IPS DF 19.7 (cell line): ENCODE measurements around the gene TOR4A.

Experiments
- DNase-seq: peaks from one replicate; pipeline ENCODE4 v3.0.0-alpha.2; 2013; ENCODE audit warnings: low read depth, low spot score

Gene TOR4A

DNA sequence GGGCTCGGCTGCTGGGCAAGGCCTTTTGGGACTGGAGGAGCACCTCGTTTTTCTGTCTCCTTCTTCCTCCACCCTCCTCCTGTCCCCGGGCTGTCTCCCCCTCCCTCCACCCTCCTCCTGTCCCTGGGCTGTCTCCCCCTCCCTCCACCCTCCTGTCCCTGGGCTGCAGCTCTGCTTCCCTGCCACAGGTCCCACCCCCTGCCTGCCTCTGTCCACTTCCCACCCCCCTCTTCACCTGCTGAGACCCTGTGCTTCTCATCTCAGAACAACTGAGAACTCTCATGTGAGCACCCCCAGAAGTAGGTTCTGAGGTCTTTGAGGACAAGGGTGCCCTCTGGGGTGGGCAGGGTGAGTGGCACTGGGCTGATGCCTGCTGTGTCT is 5.8 kb upstream of the TOR4A start:
- no peak for DNase-seq

- no peak for DNase-seq
Measured at GRCh38 chr9:137272241-137273094, 5.1 kb upstream of the TOR4A start.

- no peak for DNase-seq
Measured at GRCh38 chr9:137273095-137273490, 4.4 kb upstream of the TOR4A start.

- no peak for DNase-seq
Measured at GRCh38 chr9:137273611-137274320, 3.8 kb upstream of the TOR4A start.

- DNase-seq: no peak
Measured at GRCh38 chr9:137275203-137275587, 2.3 kb upstream of the TOR4A start.

DNA sequence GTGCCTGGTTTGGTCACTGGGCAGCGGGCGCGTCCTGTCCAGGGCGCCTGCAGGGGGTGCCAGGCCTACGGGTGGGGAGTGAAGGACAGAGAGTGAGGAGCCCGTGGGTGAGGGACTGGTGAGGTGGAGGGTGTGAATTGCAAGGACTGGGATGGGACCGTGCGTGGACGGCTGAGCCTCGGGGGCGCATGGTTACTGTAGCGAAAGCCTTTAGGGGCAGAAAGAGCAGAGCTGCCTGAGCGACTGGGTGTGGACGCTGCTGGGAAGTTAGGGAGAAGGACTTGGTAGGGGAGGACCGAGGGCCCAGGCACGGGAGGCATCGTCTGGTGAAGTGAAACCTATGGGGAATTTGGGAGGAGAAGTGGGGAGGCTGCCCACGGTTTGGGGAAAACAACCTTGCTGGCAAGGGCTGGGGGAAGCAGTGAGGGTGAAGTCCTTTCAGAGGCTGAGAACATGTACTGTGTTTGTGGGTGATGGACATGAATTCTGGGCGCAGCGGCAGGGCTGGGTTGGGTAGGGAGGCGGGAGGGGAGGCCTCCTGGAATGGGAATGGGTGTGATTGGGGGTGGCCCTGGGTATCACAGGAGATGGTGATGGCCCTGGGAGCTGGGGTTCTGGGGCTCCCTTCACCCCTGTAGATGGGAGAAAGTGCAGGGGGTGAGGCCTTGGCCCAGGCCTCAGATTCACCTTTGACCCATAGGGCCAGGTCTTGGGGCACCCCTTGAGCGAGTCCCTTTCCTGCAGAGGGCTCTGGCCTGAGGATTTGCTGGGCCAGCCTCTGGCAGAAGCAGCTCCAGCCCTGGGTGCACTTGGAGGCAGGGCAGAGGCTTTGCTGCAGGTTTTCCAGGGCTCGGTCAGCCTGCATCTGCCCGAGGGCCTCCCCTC is 1.7 kb upstream of the TOR4A start:
- DNase-seq: no peak

DNA sequence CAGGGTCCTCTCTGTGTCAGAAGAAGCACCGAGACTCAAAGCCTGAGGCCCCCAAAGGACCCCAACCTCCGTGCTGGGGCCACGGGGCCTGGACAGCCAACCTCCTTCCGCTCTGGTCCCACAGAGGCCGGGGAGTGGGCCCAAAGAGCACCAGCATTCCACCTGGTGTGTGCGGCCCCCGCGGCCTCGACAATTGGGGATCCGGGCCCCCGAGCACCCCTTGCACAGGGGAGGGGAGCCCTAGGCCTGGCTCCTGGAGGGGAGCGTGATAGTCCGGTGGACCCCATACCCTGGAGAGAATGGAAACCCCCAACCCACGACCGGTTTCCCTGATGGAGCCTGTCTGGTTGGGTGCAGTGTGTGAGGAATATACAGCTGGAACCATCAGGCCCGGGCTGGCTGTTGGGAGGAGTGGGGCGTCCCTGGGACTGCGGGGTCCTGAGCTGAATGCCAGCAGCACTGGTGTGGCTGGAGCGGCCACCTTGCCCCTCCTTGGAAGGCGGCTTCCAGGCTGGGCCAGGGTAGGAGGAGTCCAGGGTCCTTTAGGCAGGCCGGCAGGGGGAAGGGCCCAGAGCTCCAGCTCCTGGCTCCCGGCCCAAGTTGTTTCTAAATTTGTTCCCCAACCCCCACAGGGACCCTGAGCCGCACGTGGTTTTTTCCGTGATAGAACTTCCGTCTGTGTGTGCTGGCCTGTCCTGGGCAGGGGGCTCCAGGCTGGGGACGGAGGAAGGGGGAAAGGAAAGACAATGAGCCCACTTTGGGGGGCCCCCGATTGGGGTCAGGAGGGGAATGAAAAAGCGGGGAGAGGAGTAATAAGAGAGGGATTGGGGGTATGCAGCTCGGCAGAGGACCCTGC is 825 bp upstream of the TOR4A start:
- DNase-seq: no peak

GRCh38 chr9:137278061-137278701 is 655 bp downstream of the TOR4A start:
- no peak for DNase-seq

DNA sequence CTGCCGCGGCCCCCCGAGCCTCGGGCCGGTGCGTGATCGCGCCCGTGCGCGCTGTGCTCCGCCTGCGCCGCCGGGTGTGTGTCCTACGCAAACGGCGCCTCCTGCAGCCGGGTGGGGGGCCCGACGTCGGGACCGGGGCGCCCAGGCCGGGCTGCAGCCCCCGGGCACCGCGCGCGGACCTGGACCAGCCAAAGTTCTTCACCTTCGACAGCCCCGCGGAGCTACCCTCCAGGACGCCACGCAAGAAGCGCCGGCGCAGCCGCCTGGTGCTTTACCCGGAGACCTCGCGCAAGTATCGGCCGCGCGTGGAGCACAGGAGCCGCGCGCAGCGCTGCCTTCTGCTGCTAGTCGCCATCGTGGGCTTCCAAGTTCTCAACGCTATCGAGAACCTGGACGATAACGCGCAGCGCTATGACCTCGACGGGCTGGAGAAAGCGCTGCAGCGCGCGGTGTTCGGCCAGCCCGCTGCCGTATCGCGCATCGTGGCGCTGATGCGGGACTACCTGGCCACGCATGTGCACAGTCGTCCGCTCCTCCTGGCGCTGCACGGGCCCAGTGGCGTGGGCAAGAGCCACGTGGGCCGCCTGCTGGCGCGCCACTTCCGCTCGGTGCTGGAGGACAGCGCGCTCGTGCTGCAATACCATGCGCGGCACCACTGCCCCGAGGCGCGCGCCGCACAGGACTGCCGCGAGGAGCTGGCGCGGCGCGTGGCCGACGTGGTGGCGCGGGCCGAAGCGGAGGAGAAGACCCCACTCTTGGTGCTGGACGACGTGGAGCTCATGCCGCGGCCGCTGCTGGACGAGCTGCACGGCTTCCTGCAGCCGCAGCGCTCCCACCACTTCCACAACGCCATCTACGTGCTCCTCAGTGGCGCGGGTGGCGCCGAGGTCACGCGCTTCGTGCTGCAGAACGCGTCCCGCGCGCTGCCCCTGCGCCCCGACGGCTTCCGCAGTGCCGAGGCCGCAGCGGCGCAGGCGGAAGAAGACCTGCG is 1.5 kb downstream of the TOR4A start:
- no peak for DNase-seq

DNA sequence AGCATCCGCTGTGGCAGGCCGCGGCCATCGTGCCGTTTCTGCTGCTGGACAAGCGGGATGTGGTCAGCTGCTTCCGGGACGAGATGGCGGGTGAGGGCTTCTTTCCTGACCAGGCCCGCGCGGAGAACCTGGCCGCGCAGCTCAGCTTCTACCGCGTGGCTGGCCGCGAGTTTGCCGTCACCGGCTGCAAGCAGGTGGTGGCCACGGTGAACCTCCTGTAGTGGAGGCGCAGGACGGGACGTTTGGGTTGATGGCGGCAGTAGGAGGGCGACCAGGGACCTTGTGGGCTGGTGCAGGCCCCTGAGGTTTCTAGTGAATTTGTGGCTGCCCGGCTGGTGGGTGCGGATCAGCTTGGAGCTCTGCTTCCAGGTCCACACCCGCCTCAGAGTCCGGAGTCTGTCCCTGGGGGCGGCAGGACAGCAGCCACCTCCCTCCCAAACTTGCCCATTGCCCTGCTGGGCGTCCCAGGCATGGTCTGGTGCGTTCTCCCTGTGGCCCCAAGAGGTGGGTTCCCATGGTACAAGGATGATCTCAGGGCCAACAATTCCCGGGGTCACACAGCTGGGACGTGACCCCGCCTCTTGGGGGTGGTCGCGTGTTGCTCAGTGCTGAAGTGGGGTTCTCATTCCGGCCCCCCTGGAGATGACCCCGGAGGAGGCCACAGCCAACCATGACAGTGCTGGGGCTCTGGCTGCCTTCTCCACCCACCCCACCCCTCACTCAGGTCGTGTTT is 2.4 kb downstream of the TOR4A start:
- no peak for DNase-seq

GRCh38 chr9:137280474-137281344 is 3.2 kb downstream of the TOR4A start:
- no peak for DNase-seq

DNA sequence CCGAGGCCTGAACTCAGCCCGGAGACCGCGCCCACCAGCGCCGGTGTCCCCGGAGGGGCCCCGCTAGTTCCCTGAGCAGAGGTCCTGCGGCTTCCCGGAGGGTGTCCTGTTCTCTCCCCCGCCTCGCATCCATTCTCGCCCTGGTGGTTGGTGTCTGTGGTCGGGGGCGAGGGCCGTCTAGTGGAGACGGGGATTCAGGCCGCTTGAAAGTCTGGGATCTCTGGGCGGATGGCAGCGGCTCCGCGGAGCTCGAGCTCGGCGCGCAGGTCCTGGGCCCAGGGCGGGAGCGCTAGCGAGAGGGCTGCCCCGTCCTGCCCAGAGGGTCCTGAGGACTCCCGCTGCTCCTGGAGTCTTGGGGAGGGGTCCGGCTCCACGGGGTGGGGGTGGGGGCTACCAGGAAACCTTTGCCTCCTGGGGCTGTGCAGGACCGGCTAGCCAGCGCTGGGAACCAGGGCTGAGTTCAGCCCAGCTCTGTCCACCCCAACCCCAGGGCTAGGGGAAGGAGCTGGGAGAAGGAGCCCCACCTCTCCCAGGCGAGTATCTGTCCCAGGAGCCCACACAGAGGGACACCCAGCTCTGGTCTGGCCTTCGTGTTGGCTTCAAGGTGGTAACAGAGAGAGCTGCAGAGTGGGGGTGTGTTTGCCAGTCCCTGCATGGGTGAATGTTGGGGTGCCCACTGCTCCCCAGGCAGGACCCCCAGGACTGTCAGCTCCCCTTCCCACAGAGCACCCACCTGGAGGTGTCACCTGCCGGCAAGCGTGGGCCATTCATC is 4.0 kb downstream of the TOR4A start:
- DNase-seq: no peak

DNA sequence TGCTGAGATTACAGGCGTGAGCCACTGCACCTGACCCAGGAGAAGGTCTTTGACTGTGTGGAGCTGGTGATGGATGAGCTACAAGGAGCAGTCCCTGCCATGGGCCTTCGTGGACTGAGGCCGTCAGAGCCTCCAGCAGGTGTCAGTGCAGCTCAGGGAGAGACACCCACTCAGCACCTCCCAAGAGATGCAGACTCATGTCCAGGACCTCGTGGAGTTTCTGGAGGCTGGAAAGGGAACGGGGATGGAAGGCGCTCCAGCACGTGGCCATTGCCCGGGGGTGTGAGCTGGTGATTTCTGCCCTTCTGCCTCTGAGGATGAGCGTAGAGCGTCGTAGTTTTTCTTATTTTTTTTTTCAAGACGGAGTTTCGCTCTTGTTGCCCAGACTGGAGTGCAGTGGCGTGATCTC is 9.5 kb downstream of the TOR4A start:
- DNase-seq: no peak

- no peak for DNase-seq
Measured at GRCh38 chr9:137293094-137293481, 15.6 kb downstream of the TOR4A start.

- no peak for DNase-seq
Measured at GRCh38 chr9:137293482-137294090, 16.1 kb downstream of the TOR4A start.

- DNase-seq: no peak
Measured at GRCh38 chr9:137294091-137294680, 16.7 kb downstream of the TOR4A start.
